Stimulated activated naive CD8-positive, alpha-beta T cell treated with anti-CD3 and anti-CD28 coated beads, Interleukin-15, amount 100 ng/mL, for 72 hours (primary cell): ENCODE measurements around the gene TTC7B.
A peak's percentile ranks its signal among the peaks of the same experiment; 100 is the strongest.
"Not testable (repeated sequence)": the region's sequence is repeated elsewhere in the genome, so short reads cannot be mapped to it uniquely, and the experiment has no call there.

ENCODE experiments used
- ATAC-seq: fragments of 150-1000 bp; cut with Tn5 transposase; 2 replicates; pipeline ENCODE4 v1.10.0; 2021; ENCODE audit warnings: mild to moderate bottlenecking, moderate library complexity
- DNase-seq, 2 donors: peaks; one replicate each; pipeline ENCODE4 v3.0.0; 2021 to 2022
- H3K27ac Mint-ChIP-seq, 2 donors: one replicate each; pipeline ENCODE4 v1.8.0; 2022; ENCODE audit warnings: mild to moderate bottlenecking in 2 of 2, mixed read lengths in 2 of 2, moderate library complexity in 2 of 2
- H3K27me3 Mint-ChIP-seq: one replicate; pipeline ENCODE4 v1.8.0; 2022; ENCODE audit warnings: mixed read lengths
- H3K4me1 Mint-ChIP-seq: one replicate; pipeline ENCODE4 v1.8.0; 2022; ENCODE audit warnings: mild to moderate bottlenecking, mixed read lengths
- H3K4me3 Mint-ChIP-seq, 2 donors: one replicate each; pipeline ENCODE4 v1.8.0; 2022; ENCODE audit warnings: mild to moderate bottlenecking in 2 of 2, mixed read lengths in 2 of 2, moderate library complexity in 1 of 2
- H3K9me3 Mint-ChIP-seq, 2 donors: one replicate each; pipeline ENCODE4 v1.8.0; 2022; ENCODE audit warnings: mixed read lengths in 2 of 2

TTC7B gene

GRCh38 chr14:90525353-90526028 lies 290.7 kb downstream of the TTC7B start:
- ATAC-seq = peak; percentile 73
- H3K9me3 Mint-ChIP-seq = peaks cover 13 to 20% of the 10 kb centered on the region in 2 donors

DNA sequence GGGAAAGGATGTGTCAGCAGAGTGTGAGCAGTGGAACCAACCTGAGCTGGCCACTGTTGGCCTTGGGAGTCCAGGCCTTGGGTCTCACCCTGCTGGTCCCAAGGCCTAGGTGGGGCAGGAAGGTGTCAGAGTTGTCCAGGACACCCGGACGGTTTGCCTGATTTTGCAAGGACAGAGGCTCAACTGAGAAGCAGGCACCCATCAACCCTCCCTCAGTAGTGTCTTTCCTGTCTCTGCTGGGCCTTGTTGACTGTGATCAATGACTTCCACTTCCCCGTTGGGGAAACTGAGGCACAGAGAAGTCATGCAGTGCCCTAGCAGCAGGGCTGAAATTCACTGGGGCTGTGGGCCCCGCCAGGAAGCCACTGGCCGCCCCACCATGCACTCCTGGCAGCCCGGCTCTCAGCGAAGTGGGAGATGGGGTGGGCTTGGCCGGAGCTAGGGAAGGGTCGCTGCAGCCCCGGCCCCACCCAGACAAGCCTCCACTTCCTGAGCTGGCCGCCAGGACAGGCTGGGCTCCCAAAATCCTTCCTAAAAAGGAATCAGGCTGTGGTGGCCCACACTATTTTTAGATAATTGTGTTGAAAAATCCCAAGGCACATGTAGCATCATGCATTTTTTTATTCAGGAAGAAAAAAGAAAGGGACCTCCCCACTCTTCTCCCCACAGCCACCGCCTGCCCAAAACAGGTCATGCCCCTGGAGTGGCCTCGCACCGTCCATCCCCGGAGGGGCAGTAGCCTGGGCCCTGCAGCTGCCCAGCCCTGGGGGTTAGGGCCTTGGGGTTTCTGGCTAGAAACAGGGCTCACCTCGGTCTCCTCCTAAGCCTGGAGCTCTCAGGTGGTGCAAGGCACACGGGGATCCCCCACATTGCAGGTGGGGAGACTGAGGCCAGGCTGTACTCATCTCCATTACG lies 292.0 kb downstream of the TTC7B start:
- ATAC-seq (no peak), DNase-seq (no peak)
- H3K4me1 Mint-ChIP-seq = no peaks in the 10 kb centered on the region
- no peaks in the 10 kb centered on the region for H3K27me3 Mint-ChIP-seq
- H3K9me3 Mint-ChIP-seq = peaks cover 13 to 20% of the 10 kb centered on the region in 2 donors
- no peak overlapping the region for H3K4me3 Mint-ChIP-seq
- H3K27ac Mint-ChIP-seq = no peak overlapping the region

More at GRCh38 chr14:90525353-90526028, 290.7 kb downstream of the TTC7B start:
- H3K4me1 Mint-ChIP-seq, H3K4me3 Mint-ChIP-seq, DNase-seq, H3K27ac Mint-ChIP-seq, H3K27me3 Mint-ChIP-seq: not testable (repeated sequence)

DNA sequence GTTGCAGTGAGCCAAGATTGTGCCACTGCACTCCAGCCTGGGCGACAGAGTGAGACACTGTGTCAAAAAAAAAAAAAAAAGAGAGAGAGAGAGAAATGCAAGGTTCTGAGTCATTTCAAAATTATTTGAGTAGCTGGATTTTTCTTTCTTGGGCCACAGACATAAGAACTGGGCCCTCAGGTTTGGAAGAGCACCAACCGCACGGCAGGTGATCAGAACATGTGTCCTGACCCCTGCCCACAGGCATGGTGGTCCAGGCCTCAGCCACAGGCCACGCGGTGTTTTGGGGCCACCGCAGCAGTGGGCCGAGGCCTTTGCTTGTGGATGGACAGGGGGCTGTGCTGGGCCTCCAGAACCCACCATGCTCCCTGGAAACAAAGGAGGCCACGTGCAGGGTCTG lies 292.7 kb downstream of the TTC7B start:
- no peak for DNase-seq
- Mint-ChIP-seq H3K4me3 (no peak overlapping the region), H3K27me3 (no peaks in the 10 kb centered on the region)

GRCh38 chr14:90522571-90523191 lies 293.5 kb downstream of the TTC7B start:
- H3K4me1 Mint-ChIP-seq = no peaks in the 10 kb centered on the region
- H3K4me3 Mint-ChIP-seq = no peak overlapping the region
- DNase-seq (no peak), ATAC-seq (no peak)
- peaks cover 9 to 11% of the 10 kb centered on the region in 2 donors for H3K9me3 Mint-ChIP-seq
- H3K27ac Mint-ChIP-seq = no peak overlapping the region
- H3K27me3 Mint-ChIP-seq = no peaks in the 10 kb centered on the region

More for the DNA sequence above, 292.7 kb downstream of the TTC7B start:
- Mint-ChIP-seq H3K27ac (no peak overlapping the region), H3K4me1 (no peaks in the 10 kb centered on the region), H3K9me3 (peaks cover 10 to 14% of the 10 kb centered on the region in 2 donors)
- ATAC-seq = no peak

GRCh38 chr14:90521930-90522483 lies 294.2 kb downstream of the TTC7B start:
- Mint-ChIP-seq H3K27me3 (no peaks in the 10 kb centered on the region), H3K4me1 (no peaks in the 10 kb centered on the region), H3K4me3 (no peak overlapping the region), H3K9me3 (peaks cover 6 to 8% of the 10 kb centered on the region in 2 donors), H3K27ac (no peak overlapping the region)
- ATAC-seq (no peak), DNase-seq (no peak)

- Mint-ChIP-seq H3K27me3 (no peaks in the 10 kb centered on the region), H3K4me1 (no peaks in the 10 kb centered on the region), H3K9me3 (peaks cover 0 to under 1% of the 10 kb centered on the region in 2 donors), H3K4me3 (no peak overlapping the region), H3K27ac (peak overlapping the region in 1 of 2 donors; percentile 2)
- ATAC-seq (no peak), DNase-seq (no peak)
These were observed 294.9 kb downstream of the TTC7B start for GRCh38 chr14:90521084-90521929.

GRCh38 chr14:90520326-90520725 lies 295.9 kb downstream of the TTC7B start:
- DNase-seq (no peak), ATAC-seq (no peak)
- no peaks in the 10 kb centered on the region for H3K9me3 Mint-ChIP-seq
- H3K4me3 Mint-ChIP-seq = no peak overlapping the region
- no peaks in the 10 kb centered on the region for H3K4me1 Mint-ChIP-seq
- no peak overlapping the region for H3K27ac Mint-ChIP-seq
- H3K27me3 Mint-ChIP-seq = no peaks in the 10 kb centered on the region

DNA sequence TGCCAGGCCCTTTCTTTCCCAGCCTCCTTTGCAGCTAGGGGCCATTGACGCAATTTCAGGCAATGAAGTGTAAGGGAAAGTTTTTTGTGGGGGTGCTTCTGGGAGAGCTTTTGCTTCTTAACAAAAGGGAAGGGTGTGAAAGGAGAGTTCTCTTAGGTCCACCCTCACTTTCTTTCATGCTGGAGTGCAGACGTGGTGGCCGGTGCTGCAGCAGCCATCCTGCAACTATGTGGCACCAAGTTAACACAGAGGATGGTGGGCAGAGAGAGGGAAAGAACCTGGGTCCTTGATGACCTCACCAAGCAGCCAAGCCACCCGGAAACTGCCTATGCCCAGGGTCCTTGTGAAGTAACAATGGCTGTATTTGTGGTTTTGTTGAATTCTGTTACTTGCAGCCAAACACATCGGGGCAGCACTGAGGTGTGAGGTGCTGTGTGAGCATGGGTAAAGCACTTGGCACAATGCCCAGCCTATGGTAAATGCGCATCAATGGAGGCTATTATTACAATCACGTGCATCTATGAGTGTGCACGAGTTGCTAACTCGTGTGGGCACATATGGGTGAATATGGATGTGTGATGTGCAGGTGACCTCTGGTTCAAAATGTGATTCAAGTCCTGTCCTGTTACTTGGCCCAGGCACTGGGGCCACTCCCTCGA lies 296.8 kb downstream of the TTC7B start:
- ATAC-seq = no peak
- DNase-seq = no peak

DNA sequence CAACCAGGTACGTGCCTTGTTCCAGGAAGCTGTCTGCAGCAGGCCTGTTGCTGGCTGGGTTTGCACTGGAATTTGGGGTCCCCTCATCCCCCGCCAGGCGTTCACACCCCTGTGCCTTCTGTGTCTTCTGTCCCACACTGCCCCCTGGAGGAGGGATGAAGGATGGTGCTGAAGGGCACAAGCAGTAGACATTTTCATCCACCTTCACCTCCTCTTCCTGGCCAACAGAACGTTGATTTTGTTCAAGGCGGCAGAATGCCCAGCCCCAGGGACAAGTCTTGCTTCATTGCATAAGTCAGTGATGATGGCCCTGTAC lies 297.3 kb downstream of the TTC7B start:
- no peaks in the 10 kb centered on the region for H3K4me1 Mint-ChIP-seq

More for the DNA sequence above, 296.8 kb downstream of the TTC7B start:
- H3K9me3 Mint-ChIP-seq = no peaks in the 10 kb centered on the region
- no peak overlapping the region for H3K4me3 Mint-ChIP-seq
- H3K27ac Mint-ChIP-seq = no peak overlapping the region
- no peaks in the 10 kb centered on the region for H3K4me1 Mint-ChIP-seq
- H3K27me3 Mint-ChIP-seq = no peaks in the 10 kb centered on the region

DNA sequence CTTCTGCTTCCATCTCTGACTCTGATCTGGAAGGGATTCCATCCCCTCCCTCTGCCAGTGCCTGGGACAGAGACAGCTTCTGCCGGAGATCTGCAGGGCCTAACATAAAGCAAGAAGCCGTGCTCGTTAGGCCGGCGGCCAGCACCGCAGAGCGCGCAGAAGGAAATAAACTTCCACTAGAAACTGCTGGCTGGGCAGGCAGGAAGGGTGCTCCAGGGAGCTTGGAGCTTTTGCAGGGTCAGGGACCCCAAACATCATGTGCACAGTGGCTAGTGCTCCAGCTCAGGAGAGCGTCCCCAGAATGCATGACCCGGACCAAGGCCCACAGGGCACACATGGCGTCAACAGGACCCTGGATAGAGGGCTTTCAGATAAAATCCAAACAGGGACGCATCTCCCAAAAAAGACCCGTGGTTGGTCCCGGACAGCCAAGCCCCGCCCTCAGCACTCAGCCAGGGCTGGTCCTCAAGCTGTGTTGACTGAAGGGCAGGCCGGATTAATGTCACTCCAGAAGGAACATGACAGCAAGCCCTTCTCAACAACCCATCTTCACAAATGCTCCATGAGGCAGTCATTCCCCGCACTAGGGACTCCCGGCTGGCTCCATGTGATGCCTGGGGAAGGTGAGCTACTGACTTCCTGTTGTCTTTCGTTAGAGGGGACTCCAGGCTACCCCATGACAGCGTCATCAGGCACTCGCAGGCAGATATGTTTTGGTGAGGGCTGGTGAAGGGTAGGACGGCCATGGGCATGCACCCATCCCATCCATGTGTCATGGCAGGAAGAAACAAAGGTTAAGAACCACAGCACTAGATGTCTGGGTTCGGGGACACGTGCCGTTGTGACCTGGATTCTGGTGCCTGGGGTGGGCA lies 297.9 kb downstream of the TTC7B start:
- Mint-ChIP-seq H3K27me3 (no peaks in the 10 kb centered on the region), H3K4me3 (no peak overlapping the region), H3K4me1 (no peaks in the 10 kb centered on the region), H3K9me3 (no peaks in the 10 kb centered on the region), H3K27ac (no peak overlapping the region)
- no peak for ATAC-seq
- no peak for DNase-seq

More for the DNA sequence above, 297.3 kb downstream of the TTC7B start:
- no peak overlapping the region for H3K4me3 Mint-ChIP-seq
- no peaks in the 10 kb centered on the region for H3K9me3 Mint-ChIP-seq
- H3K27me3 Mint-ChIP-seq = no peaks in the 10 kb centered on the region
- H3K27ac Mint-ChIP-seq = no peak overlapping the region
- ATAC-seq = peak; percentile 66
- peak; percentile 32 to 47 for DNase-seq

DNA sequence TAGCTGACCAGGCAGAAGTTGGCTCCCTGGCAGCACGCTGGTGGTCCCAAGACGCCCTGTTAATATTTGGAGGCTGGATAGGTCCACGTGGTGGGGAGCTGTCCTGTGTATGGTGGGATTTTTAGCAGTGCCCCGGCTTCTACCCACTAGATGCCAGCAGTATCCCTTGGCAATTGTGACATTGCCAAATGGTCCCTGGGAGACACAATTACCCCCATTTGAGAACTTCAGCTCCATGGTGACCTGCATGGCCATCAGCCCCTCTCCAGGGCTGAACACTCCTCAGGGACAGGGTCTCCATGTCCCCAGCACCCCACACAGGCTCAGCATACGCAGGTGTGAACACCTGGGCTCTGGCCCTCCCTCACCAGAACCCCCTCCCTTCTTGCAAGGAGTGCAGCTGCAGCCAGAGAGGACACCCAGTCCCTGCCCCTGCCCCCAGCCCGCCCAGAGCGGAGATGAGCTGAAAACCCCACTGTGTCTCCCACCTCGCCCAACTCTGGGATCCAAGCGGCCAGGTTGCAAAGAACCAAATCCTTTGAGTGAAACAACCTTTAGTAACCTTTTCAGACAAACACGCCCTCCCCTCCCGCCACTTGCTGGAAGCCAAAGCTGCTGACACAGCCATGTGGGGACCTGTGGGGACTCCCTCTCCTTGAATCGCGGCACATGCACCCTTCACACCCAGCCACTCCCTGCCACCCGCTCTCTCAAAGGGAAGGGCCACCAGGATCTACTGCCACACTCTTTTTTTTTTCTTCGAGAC lies 299.0 kb downstream of the TTC7B start:
- no peak for ATAC-seq

GRCh38 chr14:90514566-90514965 lies 301.7 kb downstream of the TTC7B start:
- H3K27me3 Mint-ChIP-seq = peaks cover 5% of the 10 kb centered on the region
- H3K4me1 Mint-ChIP-seq = peaks cover 1% of the 10 kb centered on the region
- H3K27ac Mint-ChIP-seq = peak overlapping the region in 1 of 2 donors; percentile 63
- no peaks in the 10 kb centered on the region for H3K9me3 Mint-ChIP-seq
- H3K4me3 Mint-ChIP-seq = no peak overlapping the region
- DNase-seq (no peak), ATAC-seq (no peak)

More for the DNA sequence above, 299.0 kb downstream of the TTC7B start:
- H3K4me3 Mint-ChIP-seq = no peak overlapping the region
- H3K27ac Mint-ChIP-seq = no peak overlapping the region
- DNase-seq = no peak
- H3K27me3 Mint-ChIP-seq = no peaks in the 10 kb centered on the region
- no peaks in the 10 kb centered on the region for H3K9me3 Mint-ChIP-seq
- H3K4me1 Mint-ChIP-seq = no peaks in the 10 kb centered on the region

- ATAC-seq (no peak), DNase-seq (no peak)
- peaks cover 10% of the 10 kb centered on the region for H3K27me3 Mint-ChIP-seq
- no peak overlapping the region for H3K4me3 Mint-ChIP-seq
- H3K27ac Mint-ChIP-seq = no peak overlapping the region
- H3K9me3 Mint-ChIP-seq = no peaks in the 10 kb centered on the region
- H3K4me1 Mint-ChIP-seq = peaks cover 7% of the 10 kb centered on the region
These were observed 302.2 kb downstream of the TTC7B start for GRCh38 chr14:90514015-90514398.
